DMS153 (cell line): Measurements from ENCODE around the gene CYSRT1.

Experiments used
- DNase-seq: peaks from one replicate; lab custom pipeline; 2025; lab: John Stamatoyannopoulos, UW

Gene CYSRT1

GRCh38 chr9:137271696-137272076 lies 46.7 kb downstream of the CYSRT1 start:
- no peak for DNase-seq

GRCh38 chr9:137272241-137273094 lies 47.5 kb downstream of the CYSRT1 start:
- DNase-seq, result no peak

- DNase-seq, result no peak
These were observed 48.1 kb downstream of the CYSRT1 start for GRCh38 chr9:137273095-137273490.

- DNase-seq, result peak; percentile 70
These were observed 48.8 kb downstream of the CYSRT1 start for GRCh38 chr9:137273611-137274320.

- DNase-seq, result no peak
These were observed 50.2 kb downstream of the CYSRT1 start for GRCh38 chr9:137275203-137275587.
